HG02571 (cell line): ENCODE measurements around the gene BEGAIN.

Experiments
- ATAC-seq: cut with Tn5 transposase; IDR thresholded peaks from one replicate; pipeline ENCODE4 v1.9.1; 2021; ENCODE audit warnings: mild to moderate bottlenecking, moderate library complexity; ENCODE audit not compliant: unreplicated experiment

BEGAIN gene

GRCh38 chr14:100568998-100569733, 18.1 kb downstream of the BEGAIN start:
- no peak for ATAC-seq

GRCh38 chr14:100568164-100568997, 18.8 kb downstream of the BEGAIN start:
- ATAC-seq = no peak

- ATAC-seq = no peak
These were observed 19.4 kb downstream of the BEGAIN start for GRCh38 chr14:100567877-100568163.

- no peak for ATAC-seq
These were observed 20.0 kb downstream of the BEGAIN start for GRCh38 chr14:100567009-100567876.

GRCh38 chr14:100566586-100566985, 20.6 kb downstream of the BEGAIN start:
- ATAC-seq = no peak

GRCh38 chr14:100566119-100566518, 21.1 kb downstream of the BEGAIN start:
- ATAC-seq = no peak

GRCh38 chr14:100565650-100566049, 21.6 kb downstream of the BEGAIN start:
- no peak for ATAC-seq

GRCh38 chr14:100564512-100564911, 22.7 kb downstream of the BEGAIN start:
- ATAC-seq = no peak

- ATAC-seq = no peak
These were observed 24.5 kb downstream of the BEGAIN start for GRCh38 chr14:100562751-100563150.

GRCh38 chr14:100561005-100561404, 26.2 kb downstream of the BEGAIN start:
- no peak for ATAC-seq

GRCh38 chr14:100560471-100560870, 26.7 kb downstream of the BEGAIN start:
- ATAC-seq = no peak

GRCh38 chr14:100559455-100559854, 27.8 kb downstream of the BEGAIN start:
- no peak for ATAC-seq

- ATAC-seq = no peak
These were observed 28.3 kb downstream of the BEGAIN start for GRCh38 chr14:100558966-100559365.

- ATAC-seq = no peak
These were observed 29.0 kb downstream of the BEGAIN start for GRCh38 chr14:100558226-100558625.

GRCh38 chr14:100557658-100558057, 29.6 kb downstream of the BEGAIN start:
- ATAC-seq = no peak

GRCh38 chr14:100556936-100557505, 30.2 kb downstream of the BEGAIN start:
- no peak for ATAC-seq

- ATAC-seq = no peak
These were observed 31.1 kb downstream of the BEGAIN start for GRCh38 chr14:100556140-100556475.

GRCh38 chr14:100555436-100556139, 31.6 kb downstream of the BEGAIN start:
- no peak for ATAC-seq

GRCh38 chr14:100554696-100555320, 32.4 kb downstream of the BEGAIN start:
- ATAC-seq = no peak

- ATAC-seq = no peak
These were observed 33.0 kb downstream of the BEGAIN start for GRCh38 chr14:100554082-100554677.
